Measurements from ENCODE around the gene TRPC4AP.

DNA sequence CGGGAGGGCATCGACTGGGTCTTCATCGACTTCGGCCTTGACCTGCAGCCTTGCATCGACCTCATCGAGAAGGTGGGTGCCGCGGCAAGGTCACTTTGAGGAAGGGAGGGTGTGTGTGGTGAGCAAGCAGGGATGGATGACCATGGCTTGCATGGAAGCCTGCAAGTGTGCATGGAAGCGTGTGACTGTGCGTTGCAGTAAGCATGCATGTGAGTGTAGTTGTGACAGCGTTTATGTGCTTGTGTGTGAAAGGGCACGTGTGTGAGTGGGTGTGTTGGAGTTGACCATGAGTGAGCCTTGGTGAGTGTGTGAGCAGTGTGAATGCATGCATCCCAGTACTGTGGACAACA, 104.4 kb downstream of the TRPC4AP start:
- TF ChIP-seq, protein P1, sequence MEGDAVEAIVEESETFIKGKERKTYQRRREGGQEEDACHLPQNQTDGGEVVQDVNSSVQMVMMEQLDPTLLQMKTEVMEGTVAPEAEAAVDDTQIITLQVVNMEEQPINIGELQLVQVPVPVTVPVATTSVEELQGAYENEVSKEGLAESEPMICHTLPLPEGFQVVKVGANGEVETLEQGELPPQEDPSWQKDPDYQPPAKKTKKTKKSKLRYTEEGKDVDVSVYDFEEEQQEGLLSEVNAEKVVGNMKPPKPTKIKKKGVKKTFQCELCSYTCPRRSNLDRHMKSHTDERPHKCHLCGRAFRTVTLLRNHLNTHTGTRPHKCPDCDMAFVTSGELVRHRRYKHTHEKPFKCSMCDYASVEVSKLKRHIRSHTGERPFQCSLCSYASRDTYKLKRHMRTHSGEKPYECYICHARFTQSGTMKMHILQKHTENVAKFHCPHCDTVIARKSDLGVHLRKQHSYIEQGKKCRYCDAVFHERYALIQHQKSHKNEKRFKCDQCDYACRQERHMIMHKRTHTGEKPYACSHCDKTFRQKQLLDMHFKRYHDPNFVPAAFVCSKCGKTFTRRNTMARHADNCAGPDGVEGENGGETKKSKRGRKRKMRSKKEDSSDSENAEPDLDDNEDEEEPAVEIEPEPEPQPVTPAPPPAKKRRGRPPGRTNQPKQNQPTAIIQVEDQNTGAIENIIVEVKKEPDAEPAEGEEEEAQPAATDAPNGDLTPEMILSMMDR (IDR thresholded peaks at IDR 0.05): no peak
- no peak for TF ChIP-seq POLR2A (IDR thresholded peaks at IDR 0.05)
